Endothelial cell of umbilical vein (primary cell): ENCODE results near the gene PVR.

Experiments
- EZH2 ChIP-seq: IDR thresholded peaks from 2 replicates; pipeline ENCODE4 v1.6.1; 2012; ENCODE audit warnings: borderline replicate concordance, low read depth, mild to moderate bottlenecking, moderate library complexity, low read length, inconsistent platforms; ENCODE audit not compliant: severe bottlenecking
- FOS ChIP-seq: IDR thresholded peaks from 2 replicates; pipeline ENCODE4 v1.6.1; 2011; ENCODE audit warnings: mild to moderate bottlenecking, low read length, moderate library complexity, borderline replicate concordance; ENCODE audit not compliant: insufficient read depth
- GATA2 ChIP-seq: IDR thresholded peaks from 2 replicates; pipeline ENCODE4 v1.7.0; 2011; ENCODE audit warnings: low read depth, mild to moderate bottlenecking, moderate library complexity, mixed read lengths, low read length; ENCODE audit not compliant: insufficient read length, insufficient read depth
- JUN ChIP-seq: IDR thresholded peaks from 2 replicates; pipeline ENCODE4 v1.6.1; 2011; ENCODE audit warnings: borderline replicate concordance, low read depth; ENCODE audit not compliant: insufficient read length, insufficient read depth
- MYC ChIP-seq: IDR thresholded peaks from one replicate; pipeline ENCODE4 v1.6.1; 2011; ENCODE audit warnings: mild to moderate bottlenecking, low read depth, low read length
- POLR2A ChIP-seq: IDR thresholded peaks from 2 replicates; pipeline ENCODE4 v1.6.1; 2012; ENCODE audit warnings: low read depth, mild to moderate bottlenecking, control low read depth, low read length
- POLR2AphosphoS5 ChIP-seq: IDR thresholded peaks from 2 replicates; pipeline ENCODE4 v1.6.1; 2012; ENCODE audit warnings: low read depth, mild to moderate bottlenecking, control low read depth, low read length, moderate library complexity; ENCODE audit not compliant: insufficient read depth
- TF ChIP-seq, protein P1 (sequence below), 2 donors: IDR thresholded peaks; 1 replicate in 1 of 2; 2 replicates in 1 of 2; pipeline ENCODE4 v1.5.1; 2011; ENCODE audit warnings: low read length in 2 of 2, mild to moderate bottlenecking in 2 of 2, moderate library complexity in 2 of 2, control low read depth in 1 of 2, inconsistent platforms in 1 of 2, low read depth in 1 of 2; ENCODE audit not compliant: insufficient read depth in 1 of 2; ENCODE audit errors: extremely low read depth in 1 of 2
- TF ChIP-seq, protein P2 (sequence below): IDR thresholded peaks from 2 replicates; pipeline ENCODE4 v1.6.1; 2011; ENCODE audit not compliant: insufficient read depth, insufficient read length

DNA sequence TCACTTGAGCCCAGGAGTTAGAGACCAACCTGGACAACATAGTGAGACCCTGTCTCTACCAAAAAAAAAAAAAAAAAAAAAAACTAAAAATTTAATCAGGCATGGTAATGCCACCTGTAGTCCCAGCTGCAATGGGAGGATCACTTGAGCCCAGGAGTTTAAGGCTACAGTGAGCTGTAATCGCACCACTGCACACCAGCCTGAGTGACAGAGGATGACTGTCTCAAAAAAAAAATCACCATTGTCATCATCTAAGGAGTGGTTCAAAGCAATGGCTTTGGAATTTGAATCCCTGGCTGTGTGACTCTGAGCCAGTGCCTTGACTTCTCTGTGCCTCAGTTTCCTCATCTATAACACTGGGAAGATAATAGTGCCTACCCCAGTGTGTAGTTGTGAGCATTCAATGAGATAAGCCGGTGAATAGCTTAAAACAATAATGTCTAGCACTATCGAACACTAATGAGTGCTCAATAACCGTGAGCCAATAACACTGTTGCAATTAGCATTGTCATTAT, 18.8 kb upstream of the PVR start:
- TF ChIP-seq, protein P1, sequence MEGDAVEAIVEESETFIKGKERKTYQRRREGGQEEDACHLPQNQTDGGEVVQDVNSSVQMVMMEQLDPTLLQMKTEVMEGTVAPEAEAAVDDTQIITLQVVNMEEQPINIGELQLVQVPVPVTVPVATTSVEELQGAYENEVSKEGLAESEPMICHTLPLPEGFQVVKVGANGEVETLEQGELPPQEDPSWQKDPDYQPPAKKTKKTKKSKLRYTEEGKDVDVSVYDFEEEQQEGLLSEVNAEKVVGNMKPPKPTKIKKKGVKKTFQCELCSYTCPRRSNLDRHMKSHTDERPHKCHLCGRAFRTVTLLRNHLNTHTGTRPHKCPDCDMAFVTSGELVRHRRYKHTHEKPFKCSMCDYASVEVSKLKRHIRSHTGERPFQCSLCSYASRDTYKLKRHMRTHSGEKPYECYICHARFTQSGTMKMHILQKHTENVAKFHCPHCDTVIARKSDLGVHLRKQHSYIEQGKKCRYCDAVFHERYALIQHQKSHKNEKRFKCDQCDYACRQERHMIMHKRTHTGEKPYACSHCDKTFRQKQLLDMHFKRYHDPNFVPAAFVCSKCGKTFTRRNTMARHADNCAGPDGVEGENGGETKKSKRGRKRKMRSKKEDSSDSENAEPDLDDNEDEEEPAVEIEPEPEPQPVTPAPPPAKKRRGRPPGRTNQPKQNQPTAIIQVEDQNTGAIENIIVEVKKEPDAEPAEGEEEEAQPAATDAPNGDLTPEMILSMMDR (IDR thresholded peaks at IDR 0.05; ENCODE audit: extremely low read depth in 1 of 2, insufficient read depth in 1 of 2, low read depth in 1 of 2, low read length in 2 of 2), result no peak
- TF ChIP-seq JUN (no peak), POLR2AphosphoS5 (no peak), GATA2 (no peak), POLR2A (no peak), EZH2 (no peak), MYC (no peak), FOS (no peak)
- TF ChIP-seq, protein P2, sequence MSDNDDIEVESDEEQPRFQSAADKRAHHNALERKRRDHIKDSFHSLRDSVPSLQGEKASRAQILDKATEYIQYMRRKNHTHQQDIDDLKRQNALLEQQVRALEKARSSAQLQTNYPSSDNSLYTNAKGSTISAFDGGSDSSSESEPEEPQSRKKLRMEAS, result no peak
